HepG2 (cell line): Measurements from ENCODE around the gene STAG3. TPM values are rescaled to one million over a fixed set of nuclear protein-coding genes. Genes with fewer than 3 reads are reported as not detected.
A peak's percentile ranks its signal among the peaks of the same experiment; 100 is the strongest.

ENCODE experiments used
- BRD4 ChIP-seq: sonication (generic); formaldehyde crosslinking; IDR thresholded peaks from 2 replicates; pipeline ENCODE4 v1.4.0; 2020; ENCODE audit warnings: missing genetic modification reagents
- GFI1 ChIP-seq: sonication (generic); formaldehyde crosslinking; IDR thresholded peaks from 2 replicates; pipeline ENCODE4 v1.5.0; 2020; ENCODE audit warnings: missing genetic modification reagents, mild to moderate bottlenecking, borderline replicate concordance
- HOMEZ ChIP-seq: IDR thresholded peaks from 2 replicates; pipeline ENCODE4 v1.6.1; 2016; ENCODE audit warnings: low read depth
- ISL2 ChIP-seq: sonication (generic); formaldehyde crosslinking; IDR thresholded peaks from 2 replicates; pipeline ENCODE4 v1.5.0; 2020; ENCODE audit warnings: missing genetic modification reagents
- KDM5A ChIP-seq: fragments of 200-600 bp; sonication (generic); IDR thresholded peaks from 2 replicates; pipeline ENCODE4 v1.7.0; 2018; ENCODE audit warnings: antibody characterized with exemption, mild to moderate bottlenecking, low read length, borderline replicate concordance
- KDM6A ChIP-seq: IDR thresholded peaks from 2 replicates; pipeline ENCODE4 v1.6.1; 2016; ENCODE audit warnings: low read depth
- REPIN1 ChIP-seq: sonication (generic); formaldehyde crosslinking; IDR thresholded peaks from 2 replicates; pipeline ENCODE4 v1.8.0; 2022; ENCODE audit warnings: missing genetic modification reagents, low read depth, mild to moderate bottlenecking, borderline replicate concordance
- YEATS2 ChIP-seq: sonication (generic); formaldehyde crosslinking; IDR thresholded peaks from 2 replicates; pipeline ENCODE4 v1.4.0; 2020; ENCODE audit warnings: missing genetic modification reagents, borderline replicate concordance
- YEATS4 ChIP-seq: sonication (generic); formaldehyde crosslinking; IDR thresholded peaks from 2 replicates; pipeline ENCODE4 v1.4.0; 2020; ENCODE audit warnings: missing genetic modification reagents, borderline replicate concordance
- ZBTB7B ChIP-seq: sonication (generic); formaldehyde crosslinking; IDR thresholded peaks from 2 replicates; pipeline ENCODE4 v1.4.0; 2020; ENCODE audit warnings: missing genetic modification reagents
- ZFP36 ChIP-seq: fragments of 150-350 bp; IDR thresholded peaks from 2 replicates; pipeline ENCODE4 v1.6.1; 2018; ENCODE audit warnings: borderline replicate concordance, low read length, low read depth; ENCODE audit not compliant: partially characterized antibody
- ZNF639 ChIP-seq: conservative IDR thresholded peaks from 2 replicates; pipeline ENCODE4 v1.6.1; 2018; ENCODE audit warnings: missing genetic modification reagents
- ZNF740 ChIP-seq: sonication (generic); formaldehyde crosslinking; IDR thresholded peaks from 2 replicates; pipeline ENCODE4 v1.4.0; 2020; ENCODE audit warnings: missing genetic modification reagents
- ZNF746 ChIP-seq: sonication (generic); formaldehyde crosslinking; IDR thresholded peaks from 2 replicates; pipeline ENCODE4 v1.8.0; 2022; ENCODE audit warnings: mild to moderate bottlenecking, missing genetic modification reagents
- polyA plus RNA-seq, 8 experiments: library from polyadenylated mRNA; depleted of rRNA in 3 of 8; stranded (reverse) in 7 of 8; unstranded in 1 of 8; fragments of >200 nt; fragmentation: Illumina TruSeq in 4 of 8; extraction: Trizol in 4 of 8; gene quantifications; 2 replicates each; pipeline versions ENCODE4 v1.2.1 to v1.2.3, GENCODE V29; 2011 to 2016; ENCODE audit warnings: low read depth in 4 of 8, missing spikeins in 1 of 8, mixed read lengths in 1 of 8; ENCODE audit not compliant: insufficient read depth in 1 of 8
- total RNA-seq, 5 experiments: library from RNA; depleted of rRNA; stranded (reverse); fragments of >200 nt; fragmentation: Illumina TruSeq; extraction: Trizol; gene quantifications; 2 replicates each; pipeline ENCODE4 v1.2.3, GENCODE V29; 2016; ENCODE audit warnings: low read depth in 1 of 5
- TF ChIP-seq, protein P1 (sequence below), 2 experiments: sonication (generic) in 1 of 2; formaldehyde crosslinking in 1 of 2; IDR thresholded peaks; 2 replicates each; pipeline versions ENCODE4 v1.5.1 to v1.6.1; 2011 to 2020; ENCODE audit warnings: borderline replicate concordance in 1 of 2, low read depth in 1 of 2, low read length in 1 of 2, mild to moderate bottlenecking in 1 of 2, missing genetic modification reagents in 1 of 2, moderate library complexity in 1 of 2
- TF ChIP-seq, protein P2 (sequence below), 2 experiments: sonication (generic) in 1 of 2; formaldehyde crosslinking in 1 of 2; IDR thresholded peaks; 2 replicates each; pipeline versions ENCODE4 v1.4.0 to v1.6.1; 2018 to 2020; ENCODE audit warnings: missing genetic modification reagents in 2 of 2, borderline replicate concordance in 1 of 2, low read depth in 1 of 2, mild to moderate bottlenecking in 1 of 2, missing biosample characterization in 1 of 2

STAG3 gene
- total and polyA plus RNA-seq, 2 of the 13 experiments (the other 11 are each of a cell fraction or from before 2014, with no cell fraction given), result 0.09 to 0.33 TPM

GRCh38 chr7:100148559-100149328 lies 29.0 kb upstream of the STAG3 start, which contains the start of gene LAMTOR4 (continued):
- TF ChIP-seq, protein P1, sequence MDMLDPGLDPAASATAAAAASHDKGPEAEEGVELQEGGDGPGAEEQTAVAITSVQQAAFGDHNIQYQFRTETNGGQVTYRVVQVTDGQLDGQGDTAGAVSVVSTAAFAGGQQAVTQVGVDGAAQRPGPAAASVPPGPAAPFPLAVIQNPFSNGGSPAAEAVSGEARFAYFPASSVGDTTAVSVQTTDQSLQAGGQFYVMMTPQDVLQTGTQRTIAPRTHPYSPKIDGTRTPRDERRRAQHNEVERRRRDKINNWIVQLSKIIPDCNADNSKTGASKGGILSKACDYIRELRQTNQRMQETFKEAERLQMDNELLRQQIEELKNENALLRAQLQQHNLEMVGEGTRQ (IDR thresholded peaks at IDR 0.05; ENCODE audit: low read depth, low read length), result peak; percentile 89
- TF ChIP-seq, protein P1 (CRISPR knock-in tag; IDR thresholded peaks at IDR 0.05; ENCODE audit: borderline replicate concordance), result peak; percentile 93
- TF ChIP-seq REPIN1 (CRISPR knock-in tag), result peak; percentile 69
- peak; percentile 42; the same call in 1 of the 2 replicates for TF ChIP-seq ISL2 (CRISPR knock-in tag)
- TF ChIP-seq KDM6A, result no peak
- peak; percentile 48; the same call in 1 of the 2 replicates for TF ChIP-seq ZNF740 (CRISPR knock-in tag)
- TF ChIP-seq, protein P2, sequence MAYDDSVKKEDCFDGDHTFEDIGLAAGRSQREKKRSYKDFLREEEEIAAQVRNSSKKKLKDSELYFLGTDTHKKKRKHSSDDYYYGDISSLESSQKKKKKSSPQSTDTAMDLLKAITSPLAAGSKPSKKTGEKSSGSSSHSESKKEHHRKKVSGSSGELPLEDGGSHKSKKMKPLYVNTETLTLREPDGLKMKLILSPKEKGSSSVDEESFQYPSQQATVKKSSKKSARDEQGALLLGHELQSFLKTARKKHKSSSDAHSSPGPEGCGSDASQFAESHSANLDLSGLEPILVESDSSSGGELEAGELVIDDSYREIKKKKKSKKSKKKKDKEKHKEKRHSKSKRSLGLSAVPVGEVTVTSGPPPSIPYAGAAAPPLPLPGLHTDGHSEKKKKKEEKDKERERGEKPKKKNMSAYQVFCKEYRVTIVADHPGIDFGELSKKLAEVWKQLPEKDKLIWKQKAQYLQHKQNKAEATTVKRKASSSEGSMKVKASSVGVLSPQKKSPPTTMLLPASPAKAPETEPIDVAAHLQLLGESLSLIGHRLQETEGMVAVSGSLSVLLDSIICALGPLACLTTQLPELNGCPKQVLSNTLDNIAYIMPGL (CRISPR knock-in tag; IDR thresholded peaks at IDR 0.05; ENCODE audit: borderline replicate concordance in 1 of 2, low read depth in 1 of 2), result peak; percentile 51 to 67; a peak in 2 of 4 replicates
- peak; percentile 78; the same call in 1 of the 2 replicates for TF ChIP-seq YEATS2 (CRISPR knock-in tag)
- 0 out of 2 replicates have a peak, but pooled peaks have one; percentile 24 for TF ChIP-seq HOMEZ (CRISPR knock-in tag)
- no peak; the same call in 1 of the 2 replicates for TF ChIP-seq GFI1 (CRISPR knock-in tag)
- TF ChIP-seq ZNF746, result 0 out of 2 replicates have a peak, but pooled peaks have one; percentile 40
- peak; percentile 7; the same call in 1 of the 2 replicates for TF ChIP-seq YEATS4 (CRISPR knock-in tag)
- TF ChIP-seq BRD4, result no peak
- no peak for TF ChIP-seq ZFP36
- TF ChIP-seq ZBTB7B (CRISPR knock-in tag), result 0 out of 2 replicates have a peak, but pooled peaks have one; percentile 22
- peak; percentile 52; the same call in 1 of the 2 replicates for TF ChIP-seq ZNF639 (CRISPR knock-in tag)
- TF ChIP-seq KDM5A, result peak; percentile 80
